Right cardiac atrium (tissue), 5 donors: ENCODE results near the gene ABCB6. TPM values are rescaled to one million over a fixed set of nuclear protein-coding genes. Genes with fewer than 3 reads are reported as not detected.
"Not testable (repeated sequence)": the region's sequence is repeated elsewhere in the genome, so short reads cannot be mapped to it uniquely, and the experiment has no call there.

ENCODE experiments used
- ATAC-seq, 2 donors: fragments of 200-7000 bp; cut with Tn5 transposase; one replicate each; pipeline versions ENCODE4 v1.8.0 to v1.9.1; 2020; ENCODE audit warnings: moderate library complexity in 2 of 2, mild to moderate bottlenecking in 1 of 2
- DNase-seq, 3 donors: peaks; one replicate each; pipeline ENCODE4 v3.0.0-alpha.2; 2020
- H3K27ac ChIP-seq: one replicate; pipeline ENCODE4 v1.5.1; 2013; ENCODE audit warnings: mild to moderate bottlenecking, low read length, control low read depth, moderate library complexity
- H3K27me3 ChIP-seq: one replicate; pipeline ENCODE4 v1.6.1; 2013; ENCODE audit not compliant: control insufficient read depth, insufficient read depth
- H3K4me1 ChIP-seq: one replicate; pipeline ENCODE4 v1.6.1; 2013; ENCODE audit warnings: low read length; ENCODE audit not compliant: control insufficient read depth, insufficient read depth
- H3K4me3 ChIP-seq: one replicate; pipeline ENCODE4 v1.5.1; 2013; ENCODE audit warnings: low read length, control low read depth
- H3K9me3 ChIP-seq: one replicate; pipeline ENCODE4 v1.6.1; 2013; ENCODE audit warnings: low read length; ENCODE audit not compliant: control insufficient read depth
- WGBS: extraction: QIAGEN DNeasy Blood & Tissue Kit; methylation state at CpG from one replicate; pipeline ENCODE4 v1.1.7; 2013; 5-methylcytosine and 5-hydroxymethylcytosine counted together
- intact Hi-C, 4 donors: fragments of 100-400 bp; cut with DNase I; formaldehyde crosslinking; loops; one replicate each; pipeline versions ENCODE4 v1.11.0 to v1.14.0; 2022 to 2023
- long read RNA-seq, 4 donors: library from polyadenylated mRNA; unstranded; transcript quantifications; one replicate each; pipeline ENCODE4 v2.0.0, GENCODE V29; 2020 to 2021
- polyA plus RNA-seq: library from polyadenylated mRNA; stranded (reverse); fragments of 200-250 nt; gene quantifications from one replicate; pipeline ENCODE4 v1.2.3, GENCODE V29; 2013
- total RNA-seq, 4 donors: library from RNA; stranded (reverse); fragmentation: NEBNext Ultra II Directional; extraction: Animal tissue kit (Norgen Biotek cat#: 25700); gene quantifications; one replicate each; pipeline ENCODE4 v1.2.1, GENCODE V29; 2021
- donor health status: healthy with polysubstance abuse.
- donor health status: DM: no; HTN: yes; CAD: no.
- donor health status: DM: no; HTN: no; CAD: no.
- donor health status: DM: no; HTN: yes; CAD: no; lungs with severe emphysema.
- donor health status: DM: yes; HTN: yes; CAD: no.

Gene ABCB6
- total RNA-seq: 10 to 100 TPM; 19.4 to 30.5 (median 23.5) TPM
- polyA plus RNA-seq: 23.4 TPM
- long read RNA-seq, donor 1, transcript ABCB6-201 (19 exons, 3,045 nt): major isoform, 100 of 116 reads
- long read RNA-seq, donor 1, partial matches to known transcripts: 4 of 116 reads
- long read RNA-seq, donor 1, other reads (novel, unspliced or antisense): 9 of 116 reads
- long read RNA-seq, donor 2, transcript ABCB6-201 (19 exons, 3,045 nt): major isoform, 50 of 66 reads
- long read RNA-seq, donor 2, partial matches to known transcripts: 3 of 66 reads
- long read RNA-seq, donor 2, other reads (novel, unspliced or antisense): 13 of 66 reads
- long read RNA-seq, donor 3, transcript ABCB6-202 (18 exons, 2,878 nt): minor isoform, 5 of 236 reads
- long read RNA-seq, donor 3, transcript ABCB6-201 (19 exons, 3,045 nt): major isoform, 182 of 236 reads
- long read RNA-seq, donor 3, partial matches to known transcripts: 10 of 236 reads
- long read RNA-seq, donor 3, other reads (novel, unspliced or antisense): 38 of 236 reads
- long read RNA-seq, donor 4, transcript ABCB6-201 (19 exons, 3,045 nt): major isoform, 54 of 68 reads
- long read RNA-seq, donor 4, partial matches to known transcripts: 4 of 68 reads
- long read RNA-seq, donor 4, other reads (novel, unspliced or antisense): 9 of 68 reads

DNA sequence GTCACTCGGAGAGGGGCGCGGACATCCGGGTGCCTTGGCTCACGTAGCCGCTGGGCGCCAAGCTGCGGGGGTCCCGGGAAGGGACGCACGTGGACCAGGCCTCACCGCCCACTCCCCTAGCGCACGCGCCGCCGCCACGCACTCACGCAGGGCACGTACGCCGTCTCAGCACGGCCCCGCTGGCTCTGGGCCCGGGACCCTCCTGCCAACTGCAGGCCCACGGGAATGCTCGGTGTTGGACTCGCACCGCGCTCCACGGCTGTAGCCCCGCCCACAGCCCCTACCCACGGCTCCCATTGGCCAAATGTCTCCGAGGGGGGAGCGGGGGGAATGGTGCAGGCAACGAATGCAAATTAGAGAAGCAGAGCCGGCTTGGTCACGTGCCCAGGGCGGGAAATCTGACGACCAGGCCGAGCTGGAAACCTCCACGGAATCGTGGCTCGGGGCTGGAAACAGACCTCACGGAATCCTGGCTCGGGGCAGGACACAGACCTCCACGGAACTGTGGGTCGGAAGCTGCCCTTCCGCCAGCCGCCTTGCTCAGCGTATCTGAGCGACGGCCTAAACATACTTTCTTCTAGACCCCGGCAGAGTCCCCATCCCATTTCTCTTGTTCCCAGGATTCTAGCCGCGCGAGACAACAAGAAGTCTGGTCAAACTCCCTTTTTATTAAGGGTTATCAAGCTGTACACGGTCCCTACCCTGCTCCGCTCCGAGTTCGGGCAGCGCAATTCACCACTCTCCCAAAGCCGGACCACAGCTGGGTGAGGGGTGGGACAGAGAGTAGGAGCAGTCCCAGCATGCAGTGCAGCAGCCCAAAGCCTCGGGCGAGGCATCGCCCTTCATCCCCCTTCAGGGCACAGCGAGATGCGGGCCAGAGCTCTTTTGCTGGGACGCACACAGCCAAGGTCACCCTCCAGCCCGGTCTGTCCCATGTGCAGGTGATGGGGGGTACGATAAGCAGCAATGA, at the start of gene ABCB6:
Gene ABCB6, minus strand, starts transcription at position 227 of the 970 bp plus-strand sequence. CDS start 285 bp downstream, outside the sequence.
- intact Hi-C loops: no loop called here
- Histone ChIP-seq H3K9me3 (no peaks in the 10 kb centered on the region), H3K4me3 (peak within 1 kb of the TSS; percentile 11), H3K27ac (peak within 1 kb of the TSS; percentile 79), H3K4me1 (peaks cover 6% of the 10 kb centered on the region), H3K27me3 (no peaks in the 10 kb centered on the region)
- DNase-seq (peak; percentile 99 to 100 (median 99)), ATAC-seq (peak; percentile 91)
- 6% methylated on average over 71 of the region's 71 CpGs for WGBS

GRCh38 chr2:219268294-219268693, 49.5 kb upstream of the ABCB6 start:
- 87% methylated on average over 2 of the region's 2 CpGs for WGBS
- intact Hi-C loops: no loop called here

GRCh38 chr2:219266886-219267285, 48.1 kb upstream of the ABCB6 start:
- WGBS: 81% methylated on average over 1 of the region's 1 CpG
- Histone ChIP-seq H3K27ac (no peak overlapping the region), H3K4me1 (no peaks in the 10 kb centered on the region), H3K4me3 (no peak overlapping the region), H3K9me3 (no peaks in the 10 kb centered on the region), H3K27me3 (no peaks in the 10 kb centered on the region)
- DNase-seq (no peak), ATAC-seq (no peak)
- intact Hi-C loops: no loop called here

More at GRCh38 chr2:219268294-219268693, 49.5 kb upstream of the ABCB6 start:
- Histone ChIP-seq H3K4me3 (no peak overlapping the region), H3K9me3 (no peaks in the 10 kb centered on the region), H3K4me1 (no peaks in the 10 kb centered on the region), H3K27ac (no peak overlapping the region), H3K27me3 (no peaks in the 10 kb centered on the region)
- ATAC-seq: no peak
- DNase-seq: no peak

DNA sequence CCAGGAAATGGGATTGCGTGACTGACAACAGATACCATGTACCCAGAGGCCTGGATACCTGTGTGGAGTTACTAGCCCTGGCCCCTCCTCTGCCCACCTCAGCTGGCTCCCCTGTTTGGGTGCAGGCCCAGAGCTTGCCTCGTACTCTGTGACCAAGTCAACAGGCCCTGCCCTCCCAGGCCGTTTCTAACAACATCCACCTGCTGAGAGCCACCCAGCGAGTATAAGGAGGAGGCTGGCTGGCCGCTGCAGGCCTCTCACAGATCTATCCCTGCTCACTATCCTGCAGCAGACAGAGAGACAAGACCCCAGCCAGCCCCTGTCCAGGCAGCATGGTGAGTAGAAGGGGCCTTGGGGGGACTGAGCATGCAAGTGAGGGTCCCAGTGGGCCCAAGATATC, 47.5 kb upstream of the ABCB6 start:
- Histone ChIP-seq H3K27ac (no peak overlapping the region), H3K9me3 (no peaks in the 10 kb centered on the region), H3K4me3 (no peak overlapping the region), H3K4me1 (no peaks in the 10 kb centered on the region), H3K27me3 (no peaks in the 10 kb centered on the region)
- 71% methylated on average over 5 of the region's 5 CpGs for WGBS
- intact Hi-C loops: no loop called here
- DNase-seq (peak in 1 of 3 donors; percentile 25), ATAC-seq (peak in 1 of 2 donors; percentile 28)

DNA sequence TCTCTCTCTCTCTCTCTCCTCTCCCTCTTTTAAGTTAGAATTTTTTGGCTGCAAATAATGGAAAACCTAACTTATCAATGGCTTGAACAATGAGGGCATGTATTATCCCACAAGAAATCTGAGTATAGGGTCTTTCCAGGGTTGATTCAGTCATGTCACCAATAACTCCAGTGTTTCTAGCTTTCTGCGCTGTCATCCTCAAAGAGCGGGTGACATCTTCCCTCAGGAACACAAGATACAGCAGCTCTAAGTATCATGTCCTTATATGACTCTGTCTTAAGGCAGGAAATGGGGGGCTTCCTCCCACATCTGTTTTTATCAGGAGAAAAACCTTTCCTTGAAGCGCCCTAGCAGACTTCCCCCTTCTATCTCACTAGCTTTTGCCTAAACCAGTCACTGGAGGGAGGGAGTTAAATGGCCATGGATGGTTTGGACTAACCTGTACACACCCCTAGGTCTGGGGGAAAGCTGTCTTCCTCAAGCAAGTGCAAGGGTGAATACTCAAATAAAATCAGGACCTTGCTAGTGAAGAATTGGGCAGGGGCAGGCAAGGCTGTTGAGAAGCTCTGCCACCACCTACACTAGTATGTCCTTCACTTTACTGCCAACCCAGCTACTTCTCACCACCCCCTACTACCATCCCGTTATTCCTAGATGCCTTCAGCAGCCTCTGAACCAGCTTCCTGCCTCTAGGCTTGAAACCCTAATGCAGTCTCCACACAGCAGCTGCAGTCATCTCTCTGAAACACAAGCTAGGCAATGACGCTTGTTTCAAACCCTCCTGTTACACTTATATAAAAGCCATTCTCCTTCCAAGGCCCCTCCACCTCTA, 42.5 kb upstream of the ABCB6 start:
- H3K27ac ChIP-seq: no peak overlapping the region
- no peaks in the 10 kb centered on the region for H3K27me3 ChIP-seq
- DNase-seq: no peak
- no peak for ATAC-seq
- H3K9me3 ChIP-seq: no peaks in the 10 kb centered on the region
- H3K4me3 ChIP-seq: no peak overlapping the region
- intact Hi-C loops: no loop called here
- H3K4me1 ChIP-seq: no peaks in the 10 kb centered on the region
- 43% methylated on average over 5 of the region's 5 CpGs for WGBS

DNA sequence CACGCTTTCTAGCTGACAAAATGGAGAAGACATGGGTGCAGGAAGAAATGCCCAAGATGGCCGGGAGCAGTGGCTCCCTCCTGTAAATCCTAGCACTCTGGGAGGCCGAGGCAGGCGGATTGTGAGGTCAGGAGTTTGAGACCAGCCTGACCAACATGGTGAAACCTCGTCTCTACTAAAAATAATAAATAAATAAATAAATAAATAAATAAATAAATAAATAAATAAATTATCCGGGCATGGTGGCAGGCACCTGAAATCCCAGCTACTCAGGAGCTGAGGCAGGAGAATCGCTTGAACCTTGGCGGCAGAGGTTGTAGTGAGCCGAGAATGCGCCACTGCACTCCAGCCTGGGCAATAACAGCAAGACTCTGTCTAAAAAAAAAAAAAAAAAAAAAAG, 40.2 kb upstream of the ABCB6 start:
- DNase-seq, H3K4me1 ChIP-seq, H3K4me3 ChIP-seq, intact Hi-C loops, H3K9me3 ChIP-seq, ATAC-seq, H3K27me3 ChIP-seq, H3K27ac ChIP-seq: not testable (repeated sequence)
- WGBS: 87% methylated on average over 10 of the region's 10 CpGs

DNA sequence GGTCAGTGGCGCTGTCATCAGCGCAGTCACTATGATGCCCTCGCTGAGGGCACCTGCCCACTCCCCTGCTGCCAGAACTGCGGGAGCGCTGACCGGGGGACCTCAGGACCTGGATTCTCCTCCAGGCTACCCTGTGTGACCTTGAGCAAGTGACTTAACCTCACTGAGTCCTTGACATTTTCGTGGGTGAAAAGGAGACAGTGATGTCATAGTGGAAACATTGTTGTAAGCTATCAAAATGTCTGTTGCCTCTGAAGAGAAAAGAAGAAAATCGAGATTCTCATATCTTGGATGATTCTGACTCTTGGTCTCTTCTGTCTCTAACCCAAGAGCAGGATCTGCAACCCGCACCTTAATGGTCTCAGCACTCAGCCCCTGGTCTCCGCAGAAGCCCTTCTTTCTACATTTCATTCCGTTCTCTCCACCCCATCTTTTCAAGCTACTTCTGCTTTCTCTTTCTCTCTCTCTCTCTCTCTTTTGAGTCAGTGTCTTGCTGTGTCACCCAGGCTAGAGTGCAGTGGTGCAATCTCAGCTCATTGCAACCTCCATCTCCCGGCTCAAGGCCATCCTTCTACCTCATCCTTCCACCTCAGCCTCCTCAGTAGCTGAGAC, 35.9 kb upstream of the ABCB6 start:
- DNase-seq: no peak
- Histone ChIP-seq H3K9me3 (no peaks in the 10 kb centered on the region), H3K4me3 (peak overlapping the region; percentile 56), H3K27me3 (no peaks in the 10 kb centered on the region), H3K27ac (no peak overlapping the region), H3K4me1 (peaks cover 5% of the 10 kb centered on the region)
- intact Hi-C loops: no loop called here
- 16% methylated on average over 12 of the region's 12 CpGs for WGBS
- peak in 1 of 2 donors; percentile 22 for ATAC-seq

GRCh38 chr2:219253753-219254589, 35.2 kb upstream of the ABCB6 start, which contains the start of gene TUBA4A:
TSS of gene TUBA4A (minus strand) at chr2:219253918. CDS start at chr2:219253858, 60 bp downstream.
- H3K4me1 ChIP-seq: peaks cover 12% of the 10 kb centered on the region
- H3K4me3 ChIP-seq: peak within 1 kb of the TSS; percentile 56
- H3K27ac ChIP-seq: peak within 1 kb of the TSS; percentile 50
- WGBS: under 1% methylated on average over 76 of the region's 76 CpGs
- no peaks in the 10 kb centered on the region for H3K27me3 ChIP-seq
- no peaks in the 10 kb centered on the region for H3K9me3 ChIP-seq
- intact Hi-C loops: no loop called here
- DNase-seq: peak; percentile 89 to 96 (median 95)
- peak; percentile 93 to 94 for ATAC-seq
